Posterior vena cava (tissue), 2 donors: ENCODE measurements around the gene AIFM3. TPM values are rescaled to one million over a fixed set of nuclear protein-coding genes. Genes with fewer than 3 reads are reported as not detected.

Experiments used
- DNase-seq: peaks from one replicate; pipeline ENCODE4 v3.0.0-alpha.2; 2020; ENCODE audit warnings: low spot score
- intact Hi-C, 2 donors: fragments of 100-400 bp; cut with DNase I; formaldehyde crosslinking; loops; one replicate each; pipeline versions ENCODE4 v1.14.1 to v1.14.2; 2022 to 2023
- total RNA-seq, 2 donors: library from RNA; stranded (reverse); fragmentation: NEBNext Ultra II Directional; extraction: Animal tissue kit (Norgen Biotek cat#: 25700); gene quantifications; one replicate each; pipeline ENCODE4 v1.2.1, GENCODE V29; 2021
- donor health status: DM: yes; HTN: yes; CAD: no.
- donor health status: DM: yes; HTN: yes; CAD: no.

Gene AIFM3
- total RNA-seq, 2 donors from 2014 or later: 0.62 to 2.6 TPM

DNA sequence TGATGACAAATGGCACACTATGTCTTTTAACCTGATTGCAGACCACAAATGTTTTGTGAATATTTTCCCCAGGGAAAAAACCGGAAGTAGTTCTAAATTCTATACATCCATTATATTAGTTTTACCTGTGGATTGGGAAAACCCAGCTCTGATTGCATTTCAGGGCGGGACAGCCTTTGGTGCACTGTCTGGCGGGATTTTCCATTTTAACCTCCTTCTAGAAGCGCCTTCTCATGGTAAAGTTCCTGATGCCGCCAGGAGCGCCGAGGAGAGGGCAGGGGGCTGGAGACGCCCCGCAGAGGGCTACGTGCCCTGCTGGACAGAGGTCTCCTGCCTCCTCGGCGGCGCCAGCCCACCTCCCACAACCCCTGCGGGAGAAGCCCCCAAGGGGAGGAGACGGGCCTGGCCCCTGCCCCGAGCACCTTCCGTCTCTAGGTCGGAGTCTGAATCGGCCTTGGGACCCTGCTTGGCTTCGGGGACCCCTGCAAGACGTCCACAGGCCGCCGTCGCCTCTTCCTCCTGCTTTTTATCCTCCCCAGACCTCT lies 46.7 kb downstream of the AIFM3 start:
- intact Hi-C loops: no loop called here
- no peak for DNase-seq

DNA sequence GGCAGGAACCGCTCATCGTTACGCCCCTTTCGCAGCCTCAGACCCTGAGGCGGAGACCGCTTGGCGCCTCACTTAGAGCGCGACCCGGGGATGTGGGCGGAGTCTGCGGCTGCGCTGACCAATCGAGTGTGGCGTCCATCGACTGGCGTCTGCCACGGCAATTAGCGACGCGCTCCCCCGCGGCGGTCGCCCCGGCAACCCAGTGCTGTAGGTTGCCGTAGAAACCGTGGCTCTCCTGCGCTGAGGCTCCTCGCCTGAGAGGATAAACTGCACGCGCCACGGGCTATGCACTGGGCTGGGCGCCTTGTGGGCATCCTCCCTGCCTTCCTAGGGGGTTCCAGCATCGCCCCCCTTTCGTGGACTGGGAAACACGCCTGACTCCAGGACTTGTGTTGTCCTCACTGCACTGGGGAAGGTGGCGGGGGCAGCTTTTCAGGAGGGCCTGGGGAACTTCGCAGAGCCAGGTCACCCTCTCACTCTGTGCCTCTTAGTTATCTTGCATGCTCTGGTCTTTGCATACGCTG lies 47.2 kb downstream of the AIFM3 start:
- intact Hi-C loops: no loop called here
- peak; percentile 94 for DNase-seq

DNA sequence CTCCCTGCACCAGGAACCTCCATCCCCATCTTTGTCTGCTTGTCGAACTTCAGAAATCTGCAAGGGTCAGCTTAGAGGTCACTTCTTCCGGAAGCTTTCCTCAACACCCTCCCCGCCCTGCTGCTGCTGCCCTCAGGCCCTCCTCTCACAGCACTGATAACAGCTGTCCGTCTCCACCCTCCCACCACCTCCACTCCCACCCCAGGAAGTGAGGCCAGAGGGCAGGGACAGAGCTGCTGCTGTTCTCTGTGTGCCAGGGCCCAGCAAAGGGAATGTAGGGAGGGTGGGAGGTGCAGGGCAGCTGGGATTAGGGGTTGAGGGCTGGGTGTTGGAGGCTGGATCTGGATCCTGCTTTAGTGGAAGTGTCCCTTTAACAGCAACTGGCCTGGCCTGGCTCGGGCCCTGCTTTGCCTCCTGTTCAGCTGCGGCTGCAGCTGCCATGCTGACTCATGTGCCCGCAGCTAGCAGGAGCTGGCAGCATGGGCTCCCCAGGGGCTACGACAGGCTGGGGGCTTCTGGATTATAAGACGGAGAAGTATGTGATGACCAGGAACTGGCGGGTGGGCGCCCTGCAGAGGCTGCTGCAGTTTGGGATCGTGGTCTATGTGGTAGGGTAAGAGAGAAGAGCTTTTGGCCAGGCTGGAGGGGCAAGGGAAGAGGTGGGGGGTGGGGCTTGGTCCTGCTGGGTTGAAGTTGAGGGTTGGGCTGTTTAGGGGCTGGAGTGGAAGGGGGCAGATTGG lies 47.8 kb downstream of the AIFM3 start, which contains the start of gene P2RX6:
Gene P2RX6 (plus strand): TSS at position 440 of the 740 bp plus-strand sequence. CDS start 10 bp downstream, at position 450.
- intact Hi-C loops: no loop called here
- DNase-seq: peak; percentile 79

DNA sequence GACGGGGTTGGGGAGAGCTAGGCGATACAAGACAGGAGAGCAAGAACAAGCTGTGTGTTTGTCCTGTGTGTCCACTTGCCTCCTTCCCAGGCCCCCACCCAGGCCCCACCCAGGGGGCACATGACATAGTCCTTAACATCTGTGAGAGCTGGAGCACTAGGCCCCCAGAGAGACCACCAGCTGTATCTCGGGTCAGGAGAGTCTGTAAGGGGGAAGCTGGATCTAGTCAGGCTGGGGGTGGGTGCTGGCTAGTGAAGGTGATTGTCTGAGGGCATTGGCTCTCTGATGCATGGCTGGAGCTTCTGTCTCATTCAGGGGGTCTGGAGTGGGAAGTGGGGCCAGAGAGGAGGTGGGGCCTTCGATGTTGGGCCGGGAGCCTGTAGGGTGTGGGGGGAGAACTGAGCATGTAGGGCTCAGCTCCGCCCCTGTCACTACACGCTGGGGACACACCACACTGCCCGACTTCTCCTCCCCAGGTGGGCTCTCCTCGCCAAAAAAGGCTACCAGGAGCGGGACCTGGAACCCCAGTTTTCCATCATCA lies 48.5 kb downstream of the AIFM3 start:
- intact Hi-C loops: loop anchor here in 1 of 2 donors (2.0 kb wide), 1 partner anchor 51 kb away; no protein-coding TSS in a partner anchor
- DNase-seq: peak; percentile 73

DNA sequence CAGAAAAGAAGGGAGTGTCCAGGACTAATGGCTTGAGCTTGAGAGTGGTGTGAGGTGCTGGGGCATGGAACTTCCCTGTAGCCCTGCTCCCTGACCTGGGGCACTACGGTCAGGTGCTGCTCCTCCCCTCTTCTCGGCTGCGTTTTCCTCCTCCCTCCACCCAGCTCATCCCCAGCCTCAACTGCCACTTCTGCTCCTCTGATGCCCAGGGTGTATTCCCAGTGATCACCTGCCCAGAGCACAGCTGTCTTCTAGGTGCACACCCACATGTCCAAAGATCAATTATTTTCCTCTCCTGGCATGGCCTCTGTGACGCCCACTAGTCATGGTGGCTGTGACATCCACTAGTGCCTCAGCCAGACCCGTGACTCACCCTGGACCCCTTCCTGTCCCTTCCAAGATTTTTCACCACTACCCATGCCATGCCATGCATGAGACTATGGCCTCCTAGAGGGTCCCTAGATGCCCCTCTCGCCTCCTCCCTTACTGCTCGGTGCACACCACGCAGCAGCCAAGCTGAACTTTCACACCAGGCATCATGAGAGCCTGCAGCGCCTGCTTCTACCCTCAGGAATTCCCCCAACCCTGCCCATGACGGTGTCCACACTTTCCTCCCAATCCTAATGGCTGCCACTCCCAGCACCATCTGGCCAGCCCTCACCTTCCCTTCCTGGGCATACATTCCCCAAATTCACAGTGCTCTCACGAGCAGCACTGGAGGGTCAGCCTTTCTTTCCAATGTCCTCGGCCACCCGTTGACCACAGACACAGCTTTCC lies 49.8 kb downstream of the AIFM3 start:
- intact Hi-C loops: loop anchor here in 1 of 2 donors (2.0 kb wide), 1 partner anchor 50 kb away; no protein-coding TSS in a partner anchor
- DNase-seq: no peak

DNA sequence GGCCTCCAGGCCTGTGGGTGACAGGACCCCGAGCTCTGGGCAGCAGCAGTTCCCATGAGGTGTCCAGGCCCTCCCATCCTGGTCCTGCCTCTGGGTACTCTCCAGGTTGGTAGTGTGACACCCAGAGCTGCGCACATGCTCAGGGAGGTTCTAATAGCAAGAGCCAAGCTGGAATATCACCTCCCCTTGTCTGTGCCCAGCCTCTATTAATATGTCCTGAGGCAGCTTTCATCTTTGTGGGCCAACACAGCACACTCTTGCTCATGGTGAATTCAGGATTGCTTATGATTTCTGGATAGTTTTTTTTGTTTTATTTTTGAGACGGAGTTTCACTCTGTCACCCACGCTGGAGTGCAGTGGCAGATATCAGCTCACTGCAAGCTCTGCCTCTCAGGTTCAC lies 51.3 kb downstream of the AIFM3 start:
- no peak for DNase-seq
- intact Hi-C loops: no loop called here

DNA sequence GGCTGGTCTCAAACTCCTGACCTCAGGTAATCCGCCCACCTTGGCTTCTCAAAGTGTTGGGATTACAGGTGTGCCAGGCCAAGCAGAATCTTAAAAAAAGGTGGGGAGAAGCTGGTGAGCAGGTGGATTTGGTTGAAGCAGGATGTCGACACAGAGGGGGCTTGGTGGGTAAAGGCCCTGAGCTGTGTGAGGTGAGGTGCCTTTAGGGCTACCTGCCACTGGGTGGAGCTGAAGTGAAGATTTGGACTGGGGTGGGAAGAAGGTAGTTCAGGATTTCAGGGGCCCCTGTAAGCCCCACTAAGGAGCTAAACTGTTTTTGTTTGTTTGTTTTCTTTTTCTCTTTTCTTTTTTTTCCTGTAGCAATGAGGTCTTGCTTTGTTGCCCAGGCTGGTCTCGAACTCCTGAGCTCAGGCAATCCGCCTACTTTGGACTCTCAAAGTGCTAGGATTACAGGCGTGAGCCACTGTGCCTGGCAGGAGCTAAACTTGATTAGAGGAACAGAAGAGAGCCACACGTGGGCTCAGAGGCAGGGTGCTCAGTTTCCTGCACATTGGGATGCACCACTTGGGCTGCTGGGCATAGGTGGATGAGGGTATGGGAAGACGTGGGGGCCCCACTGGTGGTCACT lies 53.9 kb downstream of the AIFM3 start:
- intact Hi-C loops: no loop called here

DNA sequence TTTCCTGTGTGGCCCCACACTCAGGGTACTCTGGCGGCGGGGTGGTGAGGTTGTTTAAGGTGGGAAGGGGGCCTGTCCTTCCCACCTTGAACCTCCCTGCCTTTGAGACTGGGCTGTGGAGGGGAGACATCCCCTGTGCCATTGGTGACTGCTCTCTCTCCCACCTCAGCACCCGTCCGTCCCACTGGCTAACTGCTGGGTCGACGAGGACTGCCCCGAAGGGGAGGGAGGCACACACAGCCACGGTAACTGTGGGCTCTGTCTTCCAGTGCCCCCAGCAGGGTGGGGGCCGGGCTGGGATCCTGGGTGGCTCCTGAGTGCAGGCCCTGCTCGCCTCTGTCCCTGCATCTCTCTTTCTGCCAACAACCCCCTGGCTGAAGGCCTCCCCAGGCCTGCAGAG lies 55.5 kb downstream of the AIFM3 start:
- no peak for DNase-seq
- intact Hi-C loops: no loop called here

More for the DNA sequence above, 53.9 kb downstream of the AIFM3 start:
- DNase-seq: no peak

DNA sequence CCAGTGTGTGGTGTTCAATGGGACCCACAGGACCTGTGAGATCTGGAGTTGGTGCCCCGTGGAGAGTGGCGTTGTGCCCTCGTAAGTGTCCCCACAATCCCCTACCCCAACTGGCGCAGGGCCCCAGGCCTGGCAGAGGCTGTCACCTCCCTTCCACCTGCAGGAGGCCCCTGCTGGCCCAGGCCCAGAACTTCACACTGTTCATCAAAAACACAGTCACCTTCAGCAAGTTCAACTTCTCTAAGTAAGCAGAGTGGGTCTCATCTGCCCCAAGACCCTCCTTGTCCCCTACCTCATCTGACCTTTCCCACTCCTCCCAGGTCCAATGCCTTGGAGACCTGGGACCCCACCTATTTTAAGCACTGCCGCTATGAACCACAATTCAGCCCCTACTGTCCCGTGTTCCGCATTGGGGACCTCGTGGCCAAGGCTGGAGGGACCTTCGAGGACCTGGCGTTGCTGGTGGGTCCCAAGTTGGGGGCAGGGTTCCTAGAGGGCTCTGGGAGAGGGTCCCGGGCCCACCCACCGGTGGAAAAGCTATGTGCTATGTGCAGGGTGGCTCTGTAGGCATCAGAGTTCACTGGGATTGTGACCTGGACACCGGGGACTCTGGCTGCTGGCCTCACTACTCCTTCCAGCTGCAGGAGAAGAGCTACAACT lies 56.0 kb downstream of the AIFM3 start:
- intact Hi-C loops: no loop called here
- no peak for DNase-seq

DNA sequence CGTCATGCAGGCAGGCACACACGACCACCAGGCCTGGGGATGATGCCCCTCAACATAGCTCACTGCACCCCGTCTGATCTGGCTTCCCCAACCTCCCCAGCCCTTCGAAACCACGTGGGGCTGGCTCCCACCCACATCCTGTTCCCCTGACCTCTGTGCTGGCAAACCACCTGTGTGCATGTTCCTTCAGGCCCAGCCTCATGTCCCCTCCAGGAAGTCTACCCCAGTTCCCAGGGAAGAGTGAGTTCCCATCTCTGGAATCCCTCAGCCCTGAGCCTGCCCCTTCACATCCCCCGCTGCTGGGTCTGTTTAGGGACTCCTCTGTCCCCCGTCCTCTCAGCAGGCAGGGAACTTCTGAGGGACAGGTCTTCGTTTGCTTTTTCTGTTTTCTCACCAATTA lies 58.2 kb downstream of the AIFM3 start:
- intact Hi-C loops: loop anchor here in 1 of 2 donors (1.0 kb wide), 1 partner anchor 68 kb away; no protein-coding TSS in a partner anchor

DNA sequence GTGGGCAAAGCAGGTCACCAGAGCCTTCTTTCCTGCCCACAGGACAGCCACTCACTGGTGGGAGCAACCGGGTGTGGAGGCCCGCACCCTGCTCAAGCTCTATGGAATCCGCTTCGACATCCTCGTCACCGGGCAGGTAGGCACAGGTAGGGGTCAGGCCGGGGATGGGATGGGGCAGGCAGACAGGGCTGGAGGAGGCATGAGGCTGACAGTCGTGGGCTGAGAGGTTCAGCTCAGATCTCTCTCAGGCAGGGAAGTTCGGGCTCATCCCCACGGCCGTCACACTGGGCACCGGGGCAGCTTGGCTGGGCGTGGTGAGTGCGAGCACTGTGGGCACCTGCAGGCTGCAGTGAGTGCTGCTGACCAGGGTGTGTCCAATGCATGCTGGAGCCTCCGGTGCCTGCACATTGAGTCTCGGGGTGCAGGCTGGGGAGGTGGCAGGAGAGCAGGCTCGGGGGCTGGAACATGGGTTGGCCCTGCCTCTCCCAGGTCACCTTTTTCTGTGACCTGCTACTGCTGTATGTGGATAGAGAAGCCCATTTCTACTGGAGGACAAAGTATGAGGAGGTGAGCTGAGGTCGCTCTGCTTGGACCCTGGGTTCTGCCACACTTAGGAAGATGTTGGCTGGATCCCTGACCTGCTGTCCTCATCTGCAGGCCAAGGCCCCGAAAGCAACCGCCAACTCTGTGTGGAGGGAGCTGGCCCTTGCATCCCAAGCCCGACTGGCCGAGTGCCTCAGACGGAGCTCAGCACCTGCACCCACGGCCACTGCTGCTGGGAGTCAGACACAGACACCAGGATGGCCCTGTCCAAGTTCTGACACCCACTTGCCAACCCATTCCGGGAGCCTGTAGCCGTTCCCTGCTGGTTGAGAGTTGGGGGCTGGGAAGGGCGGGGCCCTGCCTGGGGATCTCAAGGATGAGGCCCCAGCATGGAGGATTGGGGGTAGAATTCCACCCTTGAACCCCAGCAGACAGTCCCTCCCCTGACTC lies 59.0 kb downstream of the AIFM3 start:
- DNase-seq: no peak
- intact Hi-C loops: loop anchor here in 1 of 2 donors (1.0 kb wide), 1 partner anchor 67 kb away; no protein-coding TSS in a partner anchor

More for the DNA sequence above, 58.2 kb downstream of the AIFM3 start:
- DNase-seq: no peak

DNA sequence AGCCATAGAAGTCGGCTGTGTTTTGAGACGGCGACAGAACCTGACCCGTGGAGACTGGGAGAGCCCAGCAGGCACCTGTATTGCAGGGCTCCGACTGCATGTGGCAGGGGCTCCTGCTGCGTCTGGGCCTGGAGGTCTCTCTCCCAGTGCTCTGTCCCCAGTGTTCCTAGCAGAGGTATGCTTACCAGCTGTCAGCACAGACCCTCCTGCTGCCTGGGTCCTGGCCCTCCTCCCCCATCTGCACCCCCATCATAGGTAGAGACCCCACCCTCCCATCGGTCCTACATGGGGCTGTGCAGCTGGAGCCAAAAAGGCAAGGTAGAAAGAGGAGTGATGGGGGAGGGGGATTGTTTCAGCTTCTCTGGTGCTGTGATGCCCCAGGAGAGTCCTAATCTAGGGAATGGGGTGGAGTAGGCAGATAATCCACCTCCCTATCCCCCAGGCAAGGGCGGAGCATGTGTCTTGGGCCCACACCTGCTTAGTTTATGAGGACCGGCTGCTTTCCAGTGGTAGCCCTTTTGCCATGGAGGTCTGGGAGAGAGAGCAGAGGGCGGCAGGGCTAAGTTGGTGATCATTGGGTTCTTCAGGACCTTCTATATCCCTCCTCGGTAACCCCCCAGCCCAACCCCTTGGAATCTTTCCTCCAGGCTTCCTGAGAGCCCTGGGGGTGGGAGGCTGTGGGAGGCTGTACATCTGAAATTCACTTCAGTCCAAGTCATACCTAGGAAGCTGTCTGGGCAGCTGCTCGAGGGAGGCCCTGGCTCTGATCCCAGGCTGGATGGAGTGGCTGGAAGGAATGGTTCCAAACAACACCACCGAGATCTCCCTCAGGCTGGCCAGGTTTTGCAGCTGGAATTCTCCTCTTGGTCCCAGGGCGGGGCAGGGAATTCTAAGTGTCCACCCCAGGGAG lies 60.0 kb downstream of the AIFM3 start:
- intact Hi-C loops: no loop called here
- no peak for DNase-seq

DNA sequence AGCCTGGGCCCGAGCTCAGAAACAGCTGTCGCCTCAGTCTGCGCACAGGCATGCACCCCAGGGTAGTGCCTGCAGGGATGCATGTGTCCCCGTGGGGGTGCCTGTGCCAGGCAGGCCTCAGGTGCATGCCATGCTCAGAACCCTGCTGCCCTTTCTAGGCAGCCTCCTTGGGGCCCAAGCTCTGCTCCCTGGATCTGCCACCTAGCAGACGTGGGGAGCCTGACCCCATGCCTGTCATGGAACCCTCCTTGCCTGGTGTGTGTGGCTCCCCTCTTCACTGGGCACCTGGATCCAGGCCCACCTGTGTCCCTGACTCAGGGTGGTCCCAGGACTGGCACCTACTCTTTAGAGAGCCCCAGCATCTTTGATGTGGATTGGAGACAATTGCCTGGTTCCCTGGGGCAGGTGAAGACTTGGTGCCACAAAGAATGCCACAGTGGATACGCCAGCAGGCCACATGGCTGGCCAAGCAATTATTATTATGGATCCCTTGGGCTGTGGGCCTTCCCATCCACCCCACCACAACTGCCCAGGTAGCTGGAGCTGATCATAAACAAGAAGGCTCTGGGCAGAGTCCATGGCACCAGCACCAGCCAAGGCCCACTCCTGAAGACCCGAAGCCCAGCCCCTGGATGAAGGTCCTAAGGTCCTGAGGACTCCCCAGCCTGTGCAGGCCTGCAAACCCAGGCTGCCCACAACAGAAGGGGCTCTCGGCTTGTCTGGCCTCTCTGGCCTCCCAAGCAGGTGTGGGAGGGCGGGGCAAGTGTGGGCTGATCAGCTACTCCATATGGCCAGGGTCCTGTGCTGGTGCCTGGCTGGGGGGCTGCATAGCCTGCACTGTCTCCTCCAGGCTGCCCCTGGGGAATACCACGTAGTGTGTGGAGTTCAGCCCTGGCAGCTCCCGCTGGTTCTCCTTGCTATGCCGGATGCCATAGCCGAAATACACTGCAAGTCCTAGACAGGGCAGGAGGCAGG lies 61.5 kb downstream of the AIFM3 start:
- DNase-seq: no peak
- intact Hi-C loops: no loop called here

DNA sequence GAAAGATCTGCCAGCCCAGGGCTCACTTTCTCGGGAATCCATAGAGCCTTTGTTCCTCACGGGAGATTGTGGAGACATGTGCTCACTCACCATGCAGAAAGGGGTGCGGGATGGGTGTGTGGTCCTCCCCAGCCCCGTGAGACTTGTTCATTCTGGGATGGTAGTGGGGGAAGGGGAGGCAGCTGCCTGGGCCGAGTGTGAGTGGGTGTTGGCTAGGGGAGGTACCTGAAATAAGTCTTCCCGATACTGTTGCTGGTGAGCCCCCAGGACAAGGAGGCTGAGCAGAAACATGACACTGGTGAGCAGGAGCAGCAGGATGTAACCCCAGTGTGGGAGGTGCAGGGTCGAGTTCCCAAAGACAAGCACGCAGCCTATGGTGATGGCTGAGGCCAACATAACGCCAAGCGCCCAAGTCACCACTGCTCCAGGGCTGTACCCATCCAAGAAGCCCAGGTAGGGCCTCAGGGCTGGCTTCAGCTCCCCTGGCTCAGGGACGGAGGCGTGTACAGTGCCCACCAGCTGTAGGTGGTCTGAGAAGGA lies 62.5 kb downstream of the AIFM3 start:
- intact Hi-C loops: no loop called here
- no peak for DNase-seq

DNA sequence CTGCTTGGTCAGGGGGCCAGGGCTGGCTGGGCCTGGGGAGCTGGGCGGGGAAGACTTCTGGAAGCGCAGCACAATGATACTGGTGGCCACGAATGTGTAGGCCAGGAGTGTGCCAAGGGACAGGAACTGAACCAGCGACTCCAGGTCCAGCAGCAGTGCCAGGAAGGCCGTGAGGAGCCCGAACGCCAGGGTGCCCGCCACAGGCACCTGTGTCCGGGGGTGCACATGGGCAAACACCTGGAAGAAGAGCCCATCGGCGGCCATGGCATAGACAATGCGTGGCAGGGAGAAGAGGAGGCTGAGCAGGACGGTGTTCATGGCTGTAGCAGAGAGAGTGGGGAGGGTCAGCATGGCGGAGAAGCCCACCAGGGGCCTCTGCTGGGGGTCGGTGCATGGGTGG lies 63.0 kb downstream of the AIFM3 start:
- intact Hi-C loops: no loop called here
- no peak for DNase-seq
